Measurements from ENCODE around the gene CHRNA5. TPM values are rescaled to one million over a fixed set of nuclear protein-coding genes. Genes with fewer than 3 reads are reported as not detected.
"Not testable (repeated sequence)": the region's sequence is repeated elsewhere in the genome, so short reads cannot be mapped to it uniquely, and the experiment has no call there.

CHRNA5 gene
- total RNA-seq, 2 donors from 2014 or later, result 5.9 to 14.1 TPM

DNA sequence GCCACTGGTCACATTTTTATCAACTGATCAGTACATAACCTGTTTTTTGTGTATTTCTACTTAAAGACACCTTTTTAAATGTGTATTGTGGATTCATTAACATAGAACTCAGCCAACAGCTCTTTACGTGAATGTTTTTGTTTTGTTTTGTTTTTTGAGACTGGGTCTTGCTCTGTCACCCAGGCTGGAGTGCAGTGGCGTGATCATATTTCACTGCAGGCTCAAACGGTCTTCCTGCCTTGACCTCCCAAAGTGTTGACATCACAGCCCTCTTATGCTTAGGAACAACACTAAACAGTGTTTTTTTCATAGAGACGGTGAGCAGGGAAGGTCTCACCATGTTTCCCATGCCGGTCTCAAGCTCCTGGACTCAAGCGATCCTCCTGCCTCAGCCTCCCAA, 15.1 kb upstream of the CHRNA5 start:
- H3K27ac Mint-ChIP-seq, result no peak overlapping the region
- H3K27me3 Mint-ChIP-seq, result no peaks in the 10 kb centered on the region
- H3K4me3 Mint-ChIP-seq, result no peak overlapping the region
- peaks cover 65% of the 10 kb centered on the region for H3K36me3 Mint-ChIP-seq (ENCODE audit: low read depth)
- no peaks in the 10 kb centered on the region for H3K9me3 Mint-ChIP-seq
- no peak for ATAC-seq (replicated peaks)
- H3K4me1 Mint-ChIP-seq, result peaks cover 4% of the 10 kb centered on the region

DNA sequence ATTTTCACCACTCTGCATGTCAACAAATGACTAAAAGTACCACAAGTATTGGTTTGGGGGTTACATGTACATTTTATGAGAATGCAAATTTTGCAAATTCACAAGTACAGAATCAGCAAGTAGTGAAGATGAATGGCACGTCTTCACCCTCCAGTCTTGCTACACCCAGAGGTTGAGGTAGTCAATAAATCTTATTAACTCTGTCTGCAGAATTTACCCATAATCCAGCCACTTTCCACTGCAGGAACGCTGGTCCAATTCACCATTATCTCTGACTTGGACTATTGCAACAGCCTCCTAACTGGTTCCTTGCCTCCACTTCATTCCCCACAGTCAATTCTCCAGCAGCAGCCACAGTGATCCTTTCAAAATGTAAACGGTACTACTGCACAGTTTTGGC, 14.5 kb upstream of the CHRNA5 start:
- Mint-ChIP-seq H3K9me3 (no peaks in the 10 kb centered on the region), H3K4me3 (no peak overlapping the region), H3K27ac (no peak overlapping the region), H3K36me3 (ENCODE audit: low read depth) (peaks cover 59% of the 10 kb centered on the region), H3K27me3 (no peaks in the 10 kb centered on the region), H3K4me1 (peaks cover 4% of the 10 kb centered on the region)
- ATAC-seq (replicated peaks), result no peak

DNA sequence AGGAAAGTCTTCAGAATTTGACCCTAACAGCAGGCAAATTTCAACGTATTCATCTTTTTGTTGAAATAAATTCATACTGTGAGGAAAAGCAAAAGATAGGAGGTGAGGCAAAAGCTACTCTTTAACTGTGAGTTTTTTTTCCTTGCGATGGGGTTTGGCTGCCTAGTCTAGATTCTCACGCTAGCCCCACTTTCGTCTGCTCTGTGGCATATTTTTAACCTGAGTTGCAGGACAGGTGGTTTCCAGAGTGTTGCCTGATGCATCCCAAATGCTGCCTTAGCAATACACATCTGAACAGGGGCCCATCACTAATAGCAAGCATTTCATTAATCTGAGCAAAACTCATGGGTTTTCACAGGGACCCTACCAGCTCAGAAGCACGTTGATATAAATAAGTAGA, 13.4 kb upstream of the CHRNA5 start:
- Mint-ChIP-seq H3K36me3 (ENCODE audit: low read depth) (peaks cover 48% of the 10 kb centered on the region), H3K4me3 (no peak overlapping the region), H3K27ac (no peak overlapping the region), H3K9me3 (no peaks in the 10 kb centered on the region), H3K27me3 (no peaks in the 10 kb centered on the region), H3K4me1 (peaks cover 4% of the 10 kb centered on the region)
- no peak for ATAC-seq (replicated peaks)

DNA sequence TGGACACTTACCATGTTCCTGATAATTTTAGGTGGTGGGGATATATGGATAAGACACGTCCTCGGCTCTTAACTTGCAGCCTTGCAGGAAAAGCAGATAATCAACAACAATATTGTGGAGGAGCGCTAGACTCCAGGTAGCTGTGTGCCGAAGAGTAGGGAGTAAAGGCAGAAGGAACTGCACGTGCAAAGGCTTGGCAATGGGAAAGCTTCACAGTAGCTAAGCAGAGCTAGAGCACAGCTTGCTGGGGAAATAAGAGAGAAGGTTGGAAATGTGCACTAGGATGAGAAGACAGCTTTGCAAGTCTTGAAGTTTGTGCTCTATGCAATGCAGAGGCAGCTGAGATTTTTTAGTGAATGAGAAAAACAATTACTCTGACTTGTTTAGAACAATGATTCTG, 12.7 kb upstream of the CHRNA5 start:
- no peak overlapping the region for H3K4me3 Mint-ChIP-seq
- no peak overlapping the region for H3K27ac Mint-ChIP-seq
- no peaks in the 10 kb centered on the region for H3K9me3 Mint-ChIP-seq
- H3K4me1 Mint-ChIP-seq, result peaks cover 4% of the 10 kb centered on the region
- H3K36me3 Mint-ChIP-seq (ENCODE audit: low read depth), result peaks cover 41% of the 10 kb centered on the region
- H3K27me3 Mint-ChIP-seq, result no peaks in the 10 kb centered on the region
- no peak for ATAC-seq (replicated peaks)

DNA sequence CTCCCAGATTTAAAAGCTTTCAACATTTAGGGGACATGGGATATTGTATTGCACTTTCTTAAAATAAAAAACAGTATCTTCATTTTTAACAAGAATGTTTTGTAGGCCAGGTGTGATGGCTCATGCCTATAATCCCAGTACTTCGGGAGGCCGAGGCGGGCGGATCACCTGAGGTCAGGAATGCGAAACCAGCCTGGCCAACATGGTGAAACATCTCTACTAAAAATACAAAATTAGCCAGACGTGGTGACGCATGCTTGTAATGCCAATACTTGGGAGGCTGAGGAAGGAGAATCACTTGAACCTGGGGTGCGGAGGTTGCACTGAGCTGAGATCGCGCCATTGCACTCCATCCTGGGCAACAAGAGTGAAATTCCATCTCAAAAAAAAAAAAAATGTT, 5.1 kb upstream of the CHRNA5 start:
- not testable (repeated sequence) for H3K4me3 Mint-ChIP-seq; H3K27ac Mint-ChIP-seq; H3K36me3 Mint-ChIP-seq (ENCODE audit: low read depth); H3K27me3 Mint-ChIP-seq; H3K9me3 Mint-ChIP-seq; H3K4me1 Mint-ChIP-seq; ATAC-seq (replicated peaks)

DNA sequence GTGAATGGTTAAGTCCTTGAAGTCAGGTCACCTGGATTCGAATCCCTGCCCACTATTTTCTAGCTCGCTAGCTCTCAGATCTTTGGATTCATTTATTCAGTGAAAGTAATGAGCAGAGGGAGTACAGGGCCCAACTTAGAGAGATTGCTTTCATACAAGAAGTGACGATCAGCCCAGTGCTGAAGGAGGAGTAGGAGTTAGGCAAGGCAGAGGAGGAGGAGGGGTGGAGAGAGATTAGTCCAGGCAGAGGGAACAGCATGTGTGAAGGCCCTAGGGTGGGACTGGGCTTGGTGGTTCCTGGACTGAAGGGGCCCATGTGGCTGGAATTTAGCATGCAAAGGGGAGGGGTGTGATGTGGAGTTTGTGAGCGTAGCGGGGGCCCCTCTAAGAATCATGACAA, 3.8 kb upstream of the CHRNA5 start:
- no peak overlapping the region for H3K27ac Mint-ChIP-seq

DNA sequence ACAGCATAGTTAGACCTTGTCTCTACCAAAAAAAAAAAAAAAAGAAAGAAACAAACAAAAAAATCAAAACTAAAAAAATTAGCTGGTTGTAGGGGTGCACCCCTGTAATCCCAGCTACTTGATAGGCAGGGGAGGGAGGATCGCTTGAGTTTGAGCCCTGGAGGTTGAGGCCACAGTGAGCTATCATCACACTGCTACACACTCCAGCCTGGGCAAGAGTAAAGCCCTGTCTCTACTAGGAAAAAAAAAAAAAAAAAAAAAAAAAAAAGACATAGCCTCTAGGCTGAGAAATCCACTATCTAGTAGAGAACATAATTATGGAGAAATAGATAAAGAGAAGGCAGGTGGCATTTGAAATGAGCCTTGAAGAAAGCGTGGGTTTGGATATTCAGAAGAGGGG, 2.2 kb upstream of the CHRNA5 start:
- no peak overlapping the region for H3K27ac Mint-ChIP-seq
- H3K4me3 Mint-ChIP-seq, result no peak overlapping the region
- ATAC-seq (replicated peaks), result no peak
- peaks cover 11% of the 10 kb centered on the region for H3K27me3 Mint-ChIP-seq
- H3K4me1 Mint-ChIP-seq, result peaks cover 11% of the 10 kb centered on the region
- H3K9me3 Mint-ChIP-seq, result no peaks in the 10 kb centered on the region
- no peaks in the 10 kb centered on the region for H3K36me3 Mint-ChIP-seq (ENCODE audit: low read depth)

More for the DNA sequence above, 3.8 kb upstream of the CHRNA5 start:
- no peaks in the 10 kb centered on the region for H3K36me3 Mint-ChIP-seq (ENCODE audit: low read depth)
- peaks cover 1% of the 10 kb centered on the region for H3K27me3 Mint-ChIP-seq
- no peak overlapping the region for H3K4me3 Mint-ChIP-seq
- ATAC-seq (replicated peaks), result no peak
- H3K9me3 Mint-ChIP-seq, result no peaks in the 10 kb centered on the region
- peaks cover 2% of the 10 kb centered on the region for H3K4me1 Mint-ChIP-seq

DNA sequence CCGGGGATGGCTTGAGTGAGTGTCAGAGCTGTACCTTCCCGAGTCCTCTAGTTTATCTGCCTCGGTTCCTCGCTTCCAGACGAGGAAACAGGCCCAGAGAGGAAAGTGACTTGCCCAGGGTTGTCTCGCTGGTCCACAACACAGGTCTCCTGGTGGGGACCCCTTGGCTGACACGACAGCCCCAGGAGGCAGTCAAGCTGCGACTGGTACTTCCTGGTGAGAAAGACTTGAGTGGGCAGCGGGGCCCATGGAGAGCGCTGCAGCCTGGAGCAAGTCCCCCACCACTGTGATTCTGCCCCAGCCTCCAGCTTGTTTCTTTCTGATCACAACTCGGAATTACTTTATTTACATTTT, 600 bp upstream of the CHRNA5 start:
- Mint-ChIP-seq H3K4me1 (peaks cover 11% of the 10 kb centered on the region), H3K9me3 (no peaks in the 10 kb centered on the region), H3K27me3 (peaks cover 11% of the 10 kb centered on the region), H3K36me3 (ENCODE audit: low read depth) (no peaks in the 10 kb centered on the region), H3K27ac (peak overlapping the region; percentile 68), H3K4me3 (peak overlapping the region; percentile 83)
- peak; percentile 1 for ATAC-seq (replicated peaks)

DNA sequence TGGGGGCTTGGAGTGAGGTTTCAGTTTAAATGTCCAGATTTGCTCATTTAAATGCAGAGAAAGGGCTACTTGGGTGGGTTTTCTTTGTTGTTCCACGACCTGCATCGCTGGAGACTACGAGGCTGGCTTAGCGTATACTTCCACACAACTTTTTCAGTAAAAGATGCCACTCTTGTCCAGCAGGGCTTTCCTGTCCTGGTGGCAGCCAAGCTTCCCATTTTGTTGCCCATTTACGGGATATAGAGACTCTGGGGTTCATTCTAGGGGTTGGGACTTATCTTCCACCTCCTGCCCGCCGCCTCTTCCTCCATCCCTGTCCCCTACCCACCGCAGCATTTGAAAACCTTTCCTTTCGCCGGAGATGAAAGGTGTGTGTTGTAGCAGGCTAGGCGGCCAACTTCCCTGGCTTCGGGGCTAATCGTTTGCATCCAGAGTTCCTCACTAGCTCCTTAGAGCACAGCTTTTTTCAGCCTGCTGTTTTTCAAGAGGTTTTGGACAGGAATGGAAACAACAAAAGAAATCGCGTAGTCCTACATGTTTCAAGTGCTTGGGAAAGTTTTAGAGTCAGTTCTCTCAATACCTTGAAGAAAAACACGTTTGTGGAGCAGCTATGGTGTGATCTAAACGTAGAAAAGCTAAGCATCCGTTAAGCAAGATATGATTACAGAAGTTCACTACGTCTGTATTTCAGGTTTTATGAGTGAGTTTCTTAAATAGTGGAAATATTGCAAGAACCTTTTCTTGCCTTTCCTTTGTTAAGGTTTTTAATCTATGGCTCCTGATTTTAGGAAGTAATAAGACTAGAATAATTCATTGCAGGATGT, 843 bp downstream of the CHRNA5 start:
- Mint-ChIP-seq H3K27ac (peak overlapping the region; percentile 19), H3K4me3 (peak overlapping the region; percentile 83), H3K36me3 (ENCODE audit: low read depth) (no peaks in the 10 kb centered on the region), H3K4me1 (peaks cover 11% of the 10 kb centered on the region), H3K27me3 (peaks cover 11% of the 10 kb centered on the region), H3K9me3 (no peaks in the 10 kb centered on the region)
- peak; percentile 11 for ATAC-seq (replicated peaks)

DNA sequence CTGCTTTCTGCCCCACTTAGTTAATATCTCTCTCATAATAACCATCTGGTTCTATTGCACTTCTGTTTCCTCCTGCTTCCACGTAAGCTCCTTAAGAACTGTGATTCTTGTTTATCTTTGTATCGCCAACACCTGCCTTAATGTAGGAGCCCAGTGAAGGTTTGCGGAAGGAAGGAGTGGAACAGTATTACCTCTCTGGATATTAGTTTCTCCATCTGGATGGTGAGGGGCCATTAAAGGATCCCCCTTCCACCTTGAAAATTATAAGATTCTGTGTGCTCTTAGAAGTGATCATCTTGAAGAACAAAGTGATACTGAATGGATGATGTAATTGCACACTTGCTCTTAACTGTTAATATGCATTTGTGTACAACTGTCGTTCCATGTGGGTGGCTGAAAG, 2.2 kb downstream of the CHRNA5 start:
- Mint-ChIP-seq H3K9me3 (no peaks in the 10 kb centered on the region), H3K36me3 (ENCODE audit: low read depth) (no peaks in the 10 kb centered on the region)

DNA sequence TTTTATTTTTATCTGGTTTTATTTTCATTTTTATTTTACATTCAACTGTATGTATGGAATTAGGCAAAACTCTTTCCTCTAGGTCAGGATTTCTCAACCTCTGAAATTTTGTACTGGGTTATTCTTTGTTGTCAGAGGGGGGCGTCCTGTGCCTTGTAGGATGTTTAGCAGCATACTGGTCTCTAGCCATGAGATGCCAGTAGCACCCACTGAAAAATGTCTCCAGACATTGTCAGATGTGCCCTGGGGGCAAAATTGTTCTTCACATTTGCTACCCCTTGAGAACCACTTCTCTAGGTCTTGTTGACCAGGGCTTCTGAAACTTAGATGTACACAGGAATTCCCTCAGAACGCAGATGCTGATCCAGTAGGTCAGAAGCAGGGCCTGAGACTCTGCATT, 5.4 kb downstream of the CHRNA5 start:
- peaks cover 11% of the 10 kb centered on the region for H3K4me1 Mint-ChIP-seq
- no peak overlapping the region for H3K4me3 Mint-ChIP-seq
- H3K9me3 Mint-ChIP-seq, result no peaks in the 10 kb centered on the region
- peaks cover 11% of the 10 kb centered on the region for H3K27me3 Mint-ChIP-seq
- no peak for ATAC-seq (replicated peaks)
- H3K27ac Mint-ChIP-seq, result no peak overlapping the region
- H3K36me3 Mint-ChIP-seq (ENCODE audit: low read depth), result no peaks in the 10 kb centered on the region

More for the DNA sequence above, 2.2 kb downstream of the CHRNA5 start:
- no peak for ATAC-seq (replicated peaks)
- Mint-ChIP-seq H3K4me3 (peak overlapping the region; percentile 26), H3K4me1 (peaks cover 11% of the 10 kb centered on the region), H3K27me3 (peaks cover 11% of the 10 kb centered on the region), H3K27ac (no peak overlapping the region)

DNA sequence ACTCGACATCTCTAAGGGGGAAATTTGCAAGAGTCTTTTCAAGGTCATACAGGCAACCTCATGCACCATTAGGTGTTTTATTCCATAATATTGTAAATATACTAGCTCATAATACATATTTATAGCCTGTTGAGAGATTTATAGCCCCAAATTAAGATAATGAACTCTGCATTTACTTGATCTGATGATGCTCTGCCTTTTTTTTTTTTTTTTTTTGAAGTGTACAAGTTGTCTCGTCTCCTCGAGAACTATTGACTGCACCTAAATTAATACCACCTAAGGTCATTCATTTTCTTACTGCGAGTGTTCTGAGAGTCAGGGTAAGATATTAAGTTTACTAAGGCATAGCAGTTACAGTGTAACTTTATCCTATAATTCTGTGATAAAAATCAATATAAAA, 6.1 kb downstream of the CHRNA5 start:
- no peak overlapping the region for H3K4me3 Mint-ChIP-seq
- no peaks in the 10 kb centered on the region for H3K9me3 Mint-ChIP-seq
- peaks cover 10% of the 10 kb centered on the region for H3K4me1 Mint-ChIP-seq
- ATAC-seq (replicated peaks), result no peak
- H3K27ac Mint-ChIP-seq, result no peak overlapping the region
- H3K27me3 Mint-ChIP-seq, result peaks cover 10% of the 10 kb centered on the region
- no peaks in the 10 kb centered on the region for H3K36me3 Mint-ChIP-seq (ENCODE audit: low read depth)

DNA sequence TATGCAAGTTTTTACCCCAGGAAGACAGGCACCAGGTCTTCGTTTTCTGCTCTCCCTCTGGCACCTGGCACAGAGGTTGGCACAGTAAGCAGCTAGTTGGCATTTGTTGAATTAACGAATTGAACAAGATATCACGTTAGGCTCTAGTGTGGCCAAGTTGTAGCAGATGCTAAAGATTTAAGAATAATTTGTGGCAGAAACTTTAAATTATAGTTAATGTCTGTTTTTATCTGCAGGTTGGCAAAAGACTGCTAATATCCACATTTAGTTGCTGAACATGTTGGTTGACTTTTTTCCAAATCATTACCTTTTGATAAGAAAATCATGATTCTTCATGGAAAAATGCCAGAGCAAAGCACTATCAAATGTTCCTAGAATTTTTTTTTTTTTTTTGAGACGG, 8.1 kb downstream of the CHRNA5 start:
- H3K36me3 Mint-ChIP-seq (ENCODE audit: low read depth), result no peaks in the 10 kb centered on the region
- no peaks in the 10 kb centered on the region for H3K4me1 Mint-ChIP-seq
- no peak overlapping the region for H3K4me3 Mint-ChIP-seq
- H3K9me3 Mint-ChIP-seq, result no peaks in the 10 kb centered on the region
- H3K27me3 Mint-ChIP-seq, result no peaks in the 10 kb centered on the region
- no peak for ATAC-seq (replicated peaks)
- H3K27ac Mint-ChIP-seq, result no peak overlapping the region

DNA sequence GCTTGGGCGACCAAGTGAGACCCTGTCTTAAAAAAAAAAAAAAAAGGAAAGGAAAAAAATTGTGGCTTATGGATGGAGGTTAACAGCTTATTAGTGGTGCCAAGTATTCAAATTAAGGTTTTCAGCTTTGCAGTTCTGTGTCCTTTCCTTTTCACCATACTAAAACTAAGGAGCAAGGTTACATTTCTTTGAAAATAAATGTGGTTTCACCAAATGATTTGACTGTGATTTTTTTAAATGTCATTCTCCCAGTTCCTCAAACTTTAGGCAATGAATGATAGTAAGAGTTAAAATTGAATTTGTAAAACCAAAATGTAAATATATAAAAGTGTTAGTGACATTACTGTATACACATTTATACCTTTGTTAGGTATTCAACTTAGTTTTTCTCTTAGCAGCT, 9.6 kb downstream of the CHRNA5 start:
- H3K27ac Mint-ChIP-seq, result no peak overlapping the region
- no peaks in the 10 kb centered on the region for H3K27me3 Mint-ChIP-seq
- H3K36me3 Mint-ChIP-seq (ENCODE audit: low read depth), result no peaks in the 10 kb centered on the region
- H3K9me3 Mint-ChIP-seq, result no peaks in the 10 kb centered on the region
- no peak overlapping the region for H3K4me3 Mint-ChIP-seq
- no peak for ATAC-seq (replicated peaks)
- no peaks in the 10 kb centered on the region for H3K4me1 Mint-ChIP-seq

DNA sequence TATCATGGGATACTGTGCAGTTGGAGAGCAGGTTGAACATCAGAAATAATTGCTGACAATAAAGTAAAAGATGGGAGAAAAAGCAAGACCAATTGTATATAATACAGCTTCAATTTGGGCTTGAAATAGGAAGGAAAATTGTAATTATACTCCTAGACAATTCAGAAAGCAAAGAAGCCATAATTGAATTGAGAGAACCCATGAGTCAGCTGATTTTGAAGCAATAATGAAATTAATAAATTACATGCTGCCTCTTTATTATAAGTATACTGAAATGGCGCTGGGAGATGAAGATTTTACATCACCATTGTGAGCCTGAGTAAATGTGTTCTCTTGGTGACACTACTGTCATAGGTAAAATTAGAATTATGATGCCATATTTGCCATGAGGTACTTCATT, 32.3 kb downstream of the CHRNA5 start:
- H3K4me1 Mint-ChIP-seq, result no peaks in the 10 kb centered on the region
- no peaks in the 10 kb centered on the region for H3K9me3 Mint-ChIP-seq
- H3K36me3 Mint-ChIP-seq (ENCODE audit: low read depth), result no peaks in the 10 kb centered on the region
- no peak overlapping the region for H3K27ac Mint-ChIP-seq
- no peak for ATAC-seq (replicated peaks)
- no peak overlapping the region for H3K4me3 Mint-ChIP-seq
- H3K27me3 Mint-ChIP-seq, result peaks cover 3% of the 10 kb centered on the region

DNA sequence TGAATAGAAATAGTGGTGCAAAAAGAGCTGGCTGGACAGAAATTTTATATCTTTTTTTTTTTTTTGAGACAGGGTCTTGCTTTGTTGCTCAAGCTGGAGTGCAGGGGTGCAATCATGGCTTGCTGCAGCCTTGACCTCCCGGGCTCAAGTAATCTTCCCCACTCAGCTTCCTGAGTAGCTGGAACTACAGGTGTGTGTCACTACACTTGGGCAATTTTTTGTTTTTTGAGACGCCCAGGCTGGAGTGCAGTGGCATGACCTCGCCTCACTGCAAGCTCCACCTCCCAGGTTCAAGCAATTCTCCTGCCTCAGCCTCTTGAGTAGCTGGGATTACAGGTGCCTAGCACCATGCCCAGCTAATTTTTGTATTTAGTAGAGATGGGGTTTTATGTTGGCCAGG, 33.0 kb downstream of the CHRNA5 start:
- no peaks in the 10 kb centered on the region for H3K36me3 Mint-ChIP-seq (ENCODE audit: low read depth)
- H3K4me3 Mint-ChIP-seq, result no peak overlapping the region
- no peak overlapping the region for H3K27ac Mint-ChIP-seq
- no peaks in the 10 kb centered on the region for H3K4me1 Mint-ChIP-seq
- ATAC-seq (replicated peaks), result no peak
- H3K27me3 Mint-ChIP-seq, result peaks cover 3% of the 10 kb centered on the region
- H3K9me3 Mint-ChIP-seq, result no peaks in the 10 kb centered on the region

Measured in activated T-helper 17 cell treated with anti-CD3 and anti-CD28 coated beads, Interleukin-2, amount 50 U/mL, for 72 hours (primary cell).